ENCODE measurements around the gene MYDGF. TPM values are rescaled to one million over a fixed set of nuclear protein-coding genes. Genes with fewer than 3 reads are reported as not detected.
"Not testable (repeated sequence)": the region's sequence is repeated elsewhere in the genome, so short reads cannot be mapped to it uniquely, and the experiment has no call there.

Gene MYDGF
- total RNA-seq, 1 donor from 2014 or later: 51.2 TPM

DNA sequence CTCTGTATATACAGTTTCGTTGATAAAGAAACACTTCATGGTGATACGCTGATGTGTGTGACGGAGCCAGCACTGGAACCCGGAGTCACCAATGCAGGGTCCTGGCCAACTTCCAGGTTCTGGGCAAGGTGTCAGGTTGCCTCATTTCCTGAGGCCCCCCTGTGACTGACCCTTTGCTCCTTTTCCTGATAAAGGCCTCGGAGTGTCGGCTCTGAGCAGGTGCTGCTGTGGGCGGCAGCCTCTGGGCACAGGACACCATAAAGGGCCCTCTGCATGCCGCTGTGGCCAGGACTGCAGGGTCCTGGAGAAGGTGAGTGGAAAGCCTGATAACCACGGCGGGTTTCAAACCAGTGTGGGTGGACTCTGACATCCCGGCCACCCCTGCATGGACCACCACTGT lies 17.3 kb upstream of the MYDGF start:
- TF ChIP-seq, protein P1, sequence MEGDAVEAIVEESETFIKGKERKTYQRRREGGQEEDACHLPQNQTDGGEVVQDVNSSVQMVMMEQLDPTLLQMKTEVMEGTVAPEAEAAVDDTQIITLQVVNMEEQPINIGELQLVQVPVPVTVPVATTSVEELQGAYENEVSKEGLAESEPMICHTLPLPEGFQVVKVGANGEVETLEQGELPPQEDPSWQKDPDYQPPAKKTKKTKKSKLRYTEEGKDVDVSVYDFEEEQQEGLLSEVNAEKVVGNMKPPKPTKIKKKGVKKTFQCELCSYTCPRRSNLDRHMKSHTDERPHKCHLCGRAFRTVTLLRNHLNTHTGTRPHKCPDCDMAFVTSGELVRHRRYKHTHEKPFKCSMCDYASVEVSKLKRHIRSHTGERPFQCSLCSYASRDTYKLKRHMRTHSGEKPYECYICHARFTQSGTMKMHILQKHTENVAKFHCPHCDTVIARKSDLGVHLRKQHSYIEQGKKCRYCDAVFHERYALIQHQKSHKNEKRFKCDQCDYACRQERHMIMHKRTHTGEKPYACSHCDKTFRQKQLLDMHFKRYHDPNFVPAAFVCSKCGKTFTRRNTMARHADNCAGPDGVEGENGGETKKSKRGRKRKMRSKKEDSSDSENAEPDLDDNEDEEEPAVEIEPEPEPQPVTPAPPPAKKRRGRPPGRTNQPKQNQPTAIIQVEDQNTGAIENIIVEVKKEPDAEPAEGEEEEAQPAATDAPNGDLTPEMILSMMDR (IDR thresholded peaks at IDR 0.05; ENCODE audit: unreplicated experiment): no peak
- peaks cover 18% of the 10 kb centered on the region for H3K36me3 Mint-ChIP-seq
- no peaks in the 10 kb centered on the region for H3K4me1 Mint-ChIP-seq
- H3K27me3 Mint-ChIP-seq (ENCODE audit: low read depth): no peaks in the 10 kb centered on the region
- H3K27ac Mint-ChIP-seq: no peak overlapping the region
- H3K4me3 Mint-ChIP-seq: no peak overlapping the region
- H3K9me3 Mint-ChIP-seq: no peaks in the 10 kb centered on the region
- no peak for DNase-seq (ENCODE audit: low spot score in 2 of 2, unreplicated experiment in 2 of 2)

DNA sequence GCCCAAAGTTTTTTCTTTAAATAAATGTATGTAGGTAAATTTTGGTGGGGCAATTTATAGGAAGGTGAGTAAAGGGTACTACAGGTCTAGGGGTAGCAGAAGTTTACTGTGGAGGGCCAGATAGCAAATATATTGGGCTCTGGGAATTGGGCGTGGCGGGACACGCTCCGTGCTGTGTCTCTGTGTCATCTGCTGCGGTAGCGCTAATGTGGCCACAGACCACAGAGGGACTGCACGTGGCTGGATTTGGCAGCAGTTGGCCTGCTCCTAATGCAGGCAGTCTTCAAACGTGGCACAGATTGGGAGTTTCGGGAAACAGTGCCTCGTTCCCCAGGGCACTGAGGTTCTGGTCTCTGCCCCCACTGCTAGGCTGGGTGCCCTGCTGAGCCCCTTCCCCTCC lies 16.6 kb upstream of the MYDGF start:
- H3K9me3 Mint-ChIP-seq: no peaks in the 10 kb centered on the region
- H3K27me3 Mint-ChIP-seq (ENCODE audit: low read depth): no peaks in the 10 kb centered on the region
- TF ChIP-seq, protein P1 (IDR thresholded peaks at IDR 0.05; ENCODE audit: unreplicated experiment): no peak
- no peak overlapping the region for H3K27ac Mint-ChIP-seq
- no peak overlapping the region for H3K4me3 Mint-ChIP-seq
- peaks cover 14% of the 10 kb centered on the region for H3K36me3 Mint-ChIP-seq
- no peak for DNase-seq (ENCODE audit: low spot score in 2 of 2, unreplicated experiment in 2 of 2)
- no peaks in the 10 kb centered on the region for H3K4me1 Mint-ChIP-seq

DNA sequence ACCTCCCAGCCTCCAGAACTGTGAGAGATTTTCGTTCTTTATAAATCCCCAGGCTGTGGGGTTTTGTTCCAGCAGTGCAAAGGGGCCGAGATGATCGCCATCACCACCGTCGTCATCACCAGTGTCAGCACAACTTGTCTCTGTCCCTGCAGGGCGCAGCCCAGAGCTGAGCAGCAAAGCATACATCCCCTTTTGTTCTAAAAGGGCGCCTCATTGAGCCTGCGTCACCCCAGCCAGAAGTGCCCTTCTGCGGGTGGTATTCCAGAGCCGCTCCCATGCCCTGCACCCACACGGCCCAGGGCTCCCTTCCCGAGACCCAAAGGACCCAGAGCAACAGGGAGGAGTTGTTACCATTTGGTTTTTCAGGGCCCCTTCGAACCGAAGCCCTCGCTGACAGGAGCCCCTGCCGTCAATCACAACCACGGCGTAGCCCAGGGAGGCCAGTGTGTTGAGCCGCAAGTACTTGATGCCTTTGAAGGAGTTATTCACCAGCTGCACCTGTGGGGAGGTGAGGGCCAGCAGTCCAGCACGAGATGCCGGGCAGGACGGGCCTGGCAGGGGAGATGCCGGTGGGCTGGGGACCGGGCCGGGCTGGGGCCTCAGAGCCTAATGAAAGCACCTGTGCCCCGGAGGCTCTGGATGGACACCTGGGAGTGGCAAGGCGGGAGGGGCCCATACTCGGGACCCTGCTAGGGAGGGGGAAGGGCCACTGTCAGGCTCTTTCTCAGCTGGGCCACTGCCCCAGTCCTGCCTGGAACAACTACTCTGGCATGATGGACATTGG lies 14.4 kb upstream of the MYDGF start:
- TF ChIP-seq, protein P1 (IDR thresholded peaks at IDR 0.05; ENCODE audit: unreplicated experiment): no peak
- Mint-ChIP-seq H3K9me3 (no peaks in the 10 kb centered on the region), H3K27ac (no peak overlapping the region), H3K36me3 (peaks cover 17% of the 10 kb centered on the region), H3K4me3 (no peak overlapping the region), H3K27me3 (ENCODE audit: low read depth) (no peaks in the 10 kb centered on the region), H3K4me1 (no peaks in the 10 kb centered on the region)
- DNase-seq (ENCODE audit: low spot score in 2 of 2, unreplicated experiment in 2 of 2): no peak

DNA sequence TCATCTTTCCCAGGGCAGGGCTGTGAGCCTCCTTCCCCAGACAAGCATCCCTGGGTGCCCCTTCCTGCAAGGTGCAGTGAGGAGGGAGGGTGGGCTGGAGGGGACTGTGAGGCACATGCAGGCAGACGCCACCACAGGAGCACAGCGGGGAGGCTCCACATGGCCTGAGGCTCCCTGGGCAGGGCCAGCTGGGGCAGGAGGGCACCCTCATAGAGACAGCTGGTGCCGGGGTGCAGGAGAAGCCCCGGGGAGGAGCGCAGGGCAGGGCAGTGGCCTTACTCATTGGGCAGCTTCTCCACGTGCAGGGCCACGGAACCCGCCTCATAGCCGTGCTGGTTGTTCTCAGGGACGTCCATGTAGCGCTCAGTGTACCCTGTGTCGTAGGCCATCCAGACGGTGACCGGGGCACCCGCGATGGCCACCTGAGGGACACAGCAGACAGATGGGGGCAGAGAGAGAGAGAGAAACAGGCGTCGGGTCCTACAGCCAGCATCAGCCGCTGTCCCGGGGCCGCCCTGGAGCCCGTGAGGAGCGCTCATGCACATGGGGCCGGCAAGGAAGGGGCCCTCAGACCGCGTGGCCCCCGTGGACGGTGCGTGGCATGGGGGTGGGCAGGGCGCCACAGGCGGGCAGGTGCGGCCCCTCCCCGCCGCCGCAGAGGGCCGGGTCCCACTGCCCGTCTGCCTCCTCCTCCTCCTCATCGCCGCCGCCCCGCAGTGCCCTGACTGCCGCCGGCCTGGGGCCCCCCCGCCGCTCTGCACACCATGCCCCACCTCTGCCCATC lies 12.5 kb upstream of the MYDGF start:
- Mint-ChIP-seq H3K4me3 (no peak overlapping the region), H3K27me3 (ENCODE audit: low read depth) (no peaks in the 10 kb centered on the region), H3K36me3 (peaks cover 23% of the 10 kb centered on the region), H3K4me1 (no peaks in the 10 kb centered on the region), H3K27ac (no peak overlapping the region), H3K9me3 (no peaks in the 10 kb centered on the region)
- TF ChIP-seq, protein P1 (IDR thresholded peaks at IDR 0.05; ENCODE audit: unreplicated experiment): no peak
- no peak for DNase-seq (ENCODE audit: low spot score in 2 of 2, unreplicated experiment in 2 of 2)

- not testable (repeated sequence) for DNase-seq (ENCODE audit: low spot score in 2 of 2, unreplicated experiment in 2 of 2); H3K9me3 Mint-ChIP-seq; H3K4me3 Mint-ChIP-seq; H3K27ac Mint-ChIP-seq; H3K4me1 Mint-ChIP-seq; H3K27me3 Mint-ChIP-seq (ENCODE audit: low read depth)
- H3K36me3 Mint-ChIP-seq: peaks cover 26% of the 10 kb centered on the region
Measured at GRCh38 chr19:4680021-4680420, 9.9 kb upstream of the MYDGF start.

All from mesothelial cell of epicardium (in vitro differentiated cells).